GM12875 (cell line): ENCODE measurements around the gene LRRC3B.

ENCODE experiments used
- H3K4me3 ChIP-seq: one replicate; pipeline ENCODE4 v1.5.1; 2011; ENCODE audit warnings: low read depth, low read length, control low read depth
- TF ChIP-seq, protein P1 (sequence below): IDR thresholded peaks from 2 replicates; pipeline ENCODE4 v1.5.1; 2011; ENCODE audit warnings: low read depth, mild to moderate bottlenecking, control low read depth, inconsistent platforms, low read length, moderate library complexity, borderline replicate concordance; ENCODE audit not compliant: insufficient read depth

LRRC3B gene

DNA sequence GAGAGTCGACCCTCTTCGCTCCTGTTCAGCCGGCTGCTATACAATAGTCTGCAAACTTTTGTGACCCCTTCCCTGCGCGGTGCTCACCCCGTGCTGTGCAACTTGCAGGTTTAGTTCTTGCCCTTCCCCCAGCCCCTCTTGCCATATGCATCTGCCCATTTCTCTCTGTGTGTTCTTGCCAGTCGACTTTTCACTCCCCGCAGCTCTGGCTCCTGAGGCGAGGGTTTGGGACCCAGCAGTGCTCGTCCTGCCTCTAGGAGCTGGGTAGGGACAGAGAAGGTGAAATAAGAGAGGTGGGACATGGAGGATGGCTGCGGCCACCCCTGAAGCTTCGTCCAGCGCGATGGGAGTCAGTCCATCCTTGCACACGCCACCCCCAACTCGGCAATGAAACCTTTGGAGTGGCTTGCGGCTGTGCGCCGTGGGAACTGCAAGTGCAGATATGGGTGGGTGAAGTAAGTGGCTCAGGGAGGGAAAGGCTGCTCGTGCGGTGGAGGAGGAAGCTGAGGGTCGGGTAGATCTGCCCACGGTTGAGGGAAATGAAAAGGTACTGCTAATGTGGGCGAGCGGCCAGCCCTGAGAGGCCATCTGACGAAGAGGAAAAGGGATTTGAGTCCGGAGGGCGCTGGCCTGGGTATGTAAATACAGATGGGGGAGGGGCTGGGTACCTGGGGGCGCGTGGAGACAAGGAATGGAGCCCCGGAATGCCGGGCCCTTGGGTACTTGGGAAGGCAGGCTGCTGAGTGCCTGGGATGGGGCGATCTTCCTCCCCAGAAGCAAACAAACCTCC is 1.0 kb downstream of the LRRC3B start:
- no peak overlapping the region for H3K4me3 ChIP-seq
- TF ChIP-seq, protein P1, sequence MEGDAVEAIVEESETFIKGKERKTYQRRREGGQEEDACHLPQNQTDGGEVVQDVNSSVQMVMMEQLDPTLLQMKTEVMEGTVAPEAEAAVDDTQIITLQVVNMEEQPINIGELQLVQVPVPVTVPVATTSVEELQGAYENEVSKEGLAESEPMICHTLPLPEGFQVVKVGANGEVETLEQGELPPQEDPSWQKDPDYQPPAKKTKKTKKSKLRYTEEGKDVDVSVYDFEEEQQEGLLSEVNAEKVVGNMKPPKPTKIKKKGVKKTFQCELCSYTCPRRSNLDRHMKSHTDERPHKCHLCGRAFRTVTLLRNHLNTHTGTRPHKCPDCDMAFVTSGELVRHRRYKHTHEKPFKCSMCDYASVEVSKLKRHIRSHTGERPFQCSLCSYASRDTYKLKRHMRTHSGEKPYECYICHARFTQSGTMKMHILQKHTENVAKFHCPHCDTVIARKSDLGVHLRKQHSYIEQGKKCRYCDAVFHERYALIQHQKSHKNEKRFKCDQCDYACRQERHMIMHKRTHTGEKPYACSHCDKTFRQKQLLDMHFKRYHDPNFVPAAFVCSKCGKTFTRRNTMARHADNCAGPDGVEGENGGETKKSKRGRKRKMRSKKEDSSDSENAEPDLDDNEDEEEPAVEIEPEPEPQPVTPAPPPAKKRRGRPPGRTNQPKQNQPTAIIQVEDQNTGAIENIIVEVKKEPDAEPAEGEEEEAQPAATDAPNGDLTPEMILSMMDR: no peak

DNA sequence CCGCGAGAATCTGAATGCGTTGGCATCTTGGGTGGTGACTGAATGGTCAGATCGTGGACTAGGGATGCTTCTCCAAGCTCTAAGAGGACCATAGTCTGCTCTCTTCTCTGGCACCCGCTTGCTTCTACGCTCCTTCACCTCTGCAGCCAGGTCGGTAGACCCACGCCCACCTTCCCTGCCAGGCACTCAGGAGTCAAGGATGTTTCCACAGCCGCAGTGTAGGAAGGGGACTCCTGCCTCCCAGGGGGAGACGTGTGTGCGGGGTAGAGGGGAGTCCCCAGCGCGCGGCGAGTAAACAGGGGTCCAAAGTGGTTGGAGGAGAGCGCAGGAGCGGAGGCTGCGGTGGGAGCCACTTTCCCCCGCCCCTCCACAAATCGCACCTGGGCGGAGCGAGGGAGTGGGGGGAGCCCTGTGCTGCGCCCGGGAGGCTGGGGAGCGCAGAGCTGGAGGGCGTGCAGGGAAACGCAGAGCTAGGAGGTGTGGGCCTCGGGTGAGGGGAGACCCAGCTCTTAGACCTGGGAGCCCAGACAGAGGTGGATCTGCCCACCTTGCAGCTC is 1.7 kb downstream of the LRRC3B start:
- H3K4me3 ChIP-seq: no peak overlapping the region
- TF ChIP-seq, protein P1: no peak

DNA sequence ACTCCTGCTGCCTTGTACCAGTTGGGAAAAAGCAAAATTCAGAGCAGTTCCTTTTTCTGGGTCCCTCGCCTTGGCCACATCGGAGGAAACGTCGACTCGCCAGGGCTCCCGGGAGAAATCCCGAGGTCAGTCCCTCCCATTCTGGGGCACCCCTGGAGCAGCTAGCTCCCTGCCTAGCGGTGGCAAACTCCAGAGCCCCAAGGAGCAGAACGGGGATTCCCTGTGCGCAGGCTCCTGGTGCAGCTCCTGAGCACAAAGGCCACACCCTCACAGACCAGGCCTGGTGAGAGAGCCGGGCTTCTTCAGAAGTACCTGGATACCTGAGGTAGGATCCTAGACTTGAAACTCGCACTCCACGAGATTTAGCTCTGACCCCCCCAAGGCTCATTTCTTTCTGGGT is 2.6 kb downstream of the LRRC3B start:
- TF ChIP-seq, protein P1: no peak
- H3K4me3 ChIP-seq: no peak overlapping the region

DNA sequence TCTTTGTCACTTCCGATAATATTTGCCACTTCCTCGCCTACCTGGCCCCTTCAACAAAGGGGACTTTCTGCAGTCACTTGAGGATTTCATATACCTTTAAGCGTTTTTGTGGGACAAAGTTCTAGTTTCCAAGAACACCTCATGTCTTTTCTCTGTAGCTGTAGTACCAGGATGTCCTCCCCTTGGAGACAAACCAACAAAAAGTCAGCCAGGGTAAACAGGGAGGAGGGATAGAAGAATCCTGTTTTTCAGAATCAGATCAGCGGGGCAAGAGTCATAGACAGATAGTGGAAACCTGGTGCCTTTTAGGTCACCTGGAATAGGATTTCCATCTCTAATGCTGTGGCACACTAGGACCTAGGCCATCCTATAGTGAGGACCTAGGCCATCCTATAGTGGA is 4.5 kb downstream of the LRRC3B start:
- H3K4me3 ChIP-seq: no peak overlapping the region
- TF ChIP-seq, protein P1: no peak

DNA sequence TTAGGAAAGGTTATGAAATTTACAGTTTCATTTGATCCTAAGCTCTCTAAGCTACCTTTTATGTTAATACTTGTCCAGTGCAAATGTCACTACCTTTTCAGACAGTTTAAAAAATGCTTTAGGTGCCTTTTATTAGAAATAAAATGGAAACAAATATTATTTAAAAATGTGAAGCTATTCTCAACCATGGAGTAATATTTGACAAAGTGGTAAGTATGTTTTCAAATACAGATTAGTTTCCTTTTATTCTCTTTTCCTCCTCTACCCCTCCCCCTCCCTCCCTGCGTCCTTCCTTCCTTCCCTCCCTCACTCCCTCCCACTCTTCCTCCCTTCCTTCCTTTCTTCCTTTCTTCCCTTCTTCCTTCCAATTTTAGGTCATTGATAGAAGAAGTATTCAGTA is 6.3 kb downstream of the LRRC3B start:
- no peak overlapping the region for H3K4me3 ChIP-seq
- TF ChIP-seq, protein P1: no peak

DNA sequence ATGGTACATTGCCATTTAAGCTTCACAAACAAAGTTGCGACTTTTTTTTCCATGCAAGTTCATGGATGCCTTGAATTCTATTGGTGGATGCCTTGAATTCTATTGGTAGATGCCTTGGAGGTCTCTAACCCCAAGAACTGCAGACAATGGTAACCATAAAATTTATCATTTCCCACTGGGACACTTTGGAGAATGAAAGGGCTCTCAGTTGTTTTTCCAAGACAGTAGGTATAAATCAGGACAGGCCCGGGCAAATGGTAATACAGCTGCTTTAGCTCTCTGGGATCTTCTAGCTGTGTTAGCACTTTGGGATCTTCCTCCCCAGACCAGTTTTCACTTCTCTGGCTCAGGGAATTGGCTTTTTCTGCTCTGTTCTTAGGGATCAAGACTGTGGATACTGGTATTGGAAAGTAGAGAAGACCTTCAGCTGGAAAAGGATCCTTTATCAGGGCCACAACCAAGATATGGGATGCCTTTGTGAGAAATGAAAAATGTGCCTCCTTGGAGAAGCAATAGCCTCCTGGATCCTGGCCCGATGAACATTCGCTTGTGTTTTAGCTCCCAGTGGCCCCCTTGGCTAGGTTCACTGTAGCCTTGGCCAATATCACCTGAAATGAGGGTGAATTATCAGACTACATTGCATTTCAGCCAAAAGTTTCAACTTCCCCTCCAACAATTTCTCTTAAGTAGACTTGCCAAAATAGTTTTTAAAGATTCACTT is 8.3 kb downstream of the LRRC3B start:
- TF ChIP-seq, protein P1: no peak
- no peak overlapping the region for H3K4me3 ChIP-seq
